HG02571 (cell line): ENCODE measurements around the gene SRGAP3.

Experiments used
- ATAC-seq: cut with Tn5 transposase; IDR thresholded peaks from one replicate; pipeline ENCODE4 v1.9.1; 2021; ENCODE audit warnings: mild to moderate bottlenecking, moderate library complexity; ENCODE audit not compliant: unreplicated experiment

SRGAP3 gene

DNA sequence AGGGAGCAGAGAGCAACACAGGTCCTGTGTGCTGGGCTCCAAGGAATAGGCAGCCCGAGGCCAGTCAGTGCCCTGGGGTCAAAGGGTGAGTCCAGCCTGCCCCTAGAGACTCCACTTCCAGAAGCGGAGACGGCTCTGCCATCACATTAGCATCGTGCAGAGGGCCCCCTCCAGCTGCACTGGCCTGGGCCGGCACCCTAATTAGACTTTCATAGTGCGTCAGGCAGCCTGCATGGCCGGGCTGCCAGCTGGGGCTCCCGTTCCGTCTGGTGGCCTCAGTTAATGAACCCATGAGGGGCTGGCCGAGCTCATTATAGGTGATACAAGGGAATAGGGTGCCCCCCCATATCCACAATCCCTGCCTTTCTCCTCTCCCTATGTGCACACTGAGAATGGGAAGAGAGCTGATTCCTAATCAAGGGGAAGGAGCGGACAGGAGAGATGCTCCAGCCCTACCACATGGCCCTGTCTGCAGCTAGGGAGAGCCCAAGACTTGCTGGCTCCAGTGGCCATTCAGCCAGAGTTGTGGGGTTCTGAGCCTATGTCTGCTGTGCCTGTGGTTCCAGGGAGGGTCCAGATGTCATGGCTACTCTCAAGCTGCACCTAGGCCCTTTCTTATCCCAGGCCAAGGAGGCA, 128.0 kb downstream of the SRGAP3 start:
- no peak for ATAC-seq

- ATAC-seq = no peak
Measured at GRCh38 chr3:9119331-9119730, 130.1 kb downstream of the SRGAP3 start.

- ATAC-seq = no peak
Measured at GRCh38 chr3:9118222-9118621, 131.2 kb downstream of the SRGAP3 start.

GRCh38 chr3:9117220-9117619, 132.2 kb downstream of the SRGAP3 start:
- ATAC-seq = no peak

DNA sequence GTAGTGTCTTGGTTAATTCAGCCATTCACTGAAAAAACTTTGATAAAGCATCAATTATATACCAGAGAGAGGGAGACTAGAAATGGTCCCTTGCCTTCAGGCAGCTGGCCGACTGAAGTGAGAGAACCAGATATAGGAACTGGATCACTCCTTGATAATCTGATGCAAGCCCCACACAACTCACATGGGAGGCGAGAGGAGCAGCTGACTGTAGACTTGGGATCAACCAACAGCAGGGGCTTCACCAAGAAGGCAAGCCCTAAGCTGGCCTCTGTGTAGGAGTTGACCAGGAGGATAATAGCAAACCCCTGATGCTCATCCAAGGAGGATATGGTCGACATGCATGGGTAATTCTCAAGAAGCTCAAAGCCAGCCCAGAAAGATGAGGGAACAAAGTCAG, 133.1 kb downstream of the SRGAP3 start:
- ATAC-seq = no peak

- no peak for ATAC-seq
Measured at GRCh38 chr3:9115336-9115735, 134.1 kb downstream of the SRGAP3 start.

DNA sequence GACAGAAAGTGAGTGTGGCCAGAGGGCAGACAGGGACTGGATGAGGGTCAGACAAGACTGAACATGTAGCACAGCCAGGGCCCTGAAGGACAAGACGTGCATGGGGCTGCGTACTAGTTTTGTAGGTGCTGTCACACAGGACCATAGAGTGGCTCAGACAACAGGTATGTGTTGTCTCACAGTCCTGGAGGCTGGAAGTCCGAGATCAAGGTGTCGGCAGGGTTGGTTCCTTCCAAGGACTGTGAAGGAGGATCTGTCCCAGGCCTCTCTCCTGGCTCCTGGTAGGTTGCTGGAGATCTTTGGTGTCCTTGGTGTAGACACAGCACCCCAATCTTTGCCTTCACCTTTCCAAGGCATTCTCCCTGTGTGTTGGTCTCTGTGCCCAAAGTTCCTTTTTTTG, 136.4 kb downstream of the SRGAP3 start:
- no peak for ATAC-seq

DNA sequence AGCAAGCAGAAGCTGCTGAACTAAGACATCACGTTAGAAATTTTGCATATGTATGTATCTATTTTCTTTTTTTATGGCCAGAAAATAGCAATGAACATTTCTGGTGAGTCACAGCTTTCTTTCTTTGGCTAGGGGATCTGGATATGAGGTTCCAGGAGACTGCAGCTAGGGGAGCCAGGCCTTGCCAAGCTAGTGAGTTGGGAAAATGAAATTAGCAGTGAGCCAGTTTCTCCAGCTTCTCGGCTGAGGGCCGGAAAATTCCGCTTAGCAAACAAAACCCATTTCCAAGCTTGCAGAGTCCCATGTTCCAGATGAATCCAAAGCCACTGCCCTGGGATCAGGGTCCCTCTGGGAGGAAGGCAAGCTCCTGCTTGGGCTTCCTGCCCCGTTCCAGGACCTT, 137.6 kb downstream of the SRGAP3 start:
- ATAC-seq = no peak

- no peak for ATAC-seq
Measured at GRCh38 chr3:9111417-9111816, 138.0 kb downstream of the SRGAP3 start.

DNA sequence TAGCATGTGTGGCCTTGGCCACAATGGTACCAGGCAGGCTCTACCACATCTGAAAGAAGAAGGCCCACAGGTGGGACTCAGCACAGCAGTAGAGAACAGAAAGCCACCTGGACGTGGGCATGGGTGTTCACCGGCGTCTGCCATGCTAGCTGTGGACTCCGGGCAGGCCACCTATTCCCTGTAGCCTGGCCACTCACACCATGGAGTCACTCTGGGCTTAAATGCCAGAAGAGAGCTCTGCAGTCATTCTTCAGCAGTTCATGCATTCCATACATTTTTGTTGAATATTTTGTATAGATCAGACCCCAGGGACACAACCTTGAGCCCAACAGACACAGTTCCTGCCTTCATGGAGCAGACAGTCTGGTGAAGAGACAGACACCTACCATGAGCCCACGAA, 138.6 kb downstream of the SRGAP3 start:
- no peak for ATAC-seq

DNA sequence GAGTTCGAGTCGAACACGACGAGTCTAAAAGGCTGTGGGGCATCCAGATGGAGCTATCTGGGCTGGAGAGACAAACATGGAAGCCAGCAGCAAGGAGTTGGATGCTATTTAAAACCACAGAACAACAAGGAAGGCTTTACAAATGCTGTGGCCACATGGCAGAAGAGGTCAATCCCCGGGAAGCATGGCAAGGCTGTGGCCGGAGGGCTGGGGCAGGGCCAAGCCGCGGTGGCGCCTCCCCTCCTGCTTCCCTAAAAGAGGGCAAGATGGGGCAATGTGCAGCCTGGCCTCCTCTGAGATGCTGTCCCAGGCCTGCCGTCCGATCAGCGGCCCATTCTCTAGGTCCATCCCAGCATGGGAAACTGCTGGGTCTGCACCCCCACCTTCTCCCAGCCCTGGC, 139.1 kb downstream of the SRGAP3 start:
- no peak for ATAC-seq

DNA sequence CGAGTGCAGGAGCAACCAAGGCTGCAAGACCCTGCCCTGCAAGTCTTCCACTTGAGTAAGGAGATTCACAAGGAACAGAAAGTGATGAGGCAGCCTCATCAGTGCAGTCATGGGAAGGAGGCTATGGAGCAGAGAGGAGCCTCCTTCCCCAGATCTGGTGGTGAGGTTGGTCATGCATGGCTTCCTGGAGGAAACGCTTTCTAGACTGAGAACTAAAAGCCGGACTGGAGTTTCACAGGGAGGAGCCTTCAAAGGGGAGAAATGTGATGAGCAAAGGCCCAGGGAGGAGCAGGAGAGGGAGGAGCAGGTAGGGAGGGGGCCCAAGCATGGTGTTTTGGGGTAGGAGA, 139.9 kb downstream of the SRGAP3 start:
- no peak for ATAC-seq

DNA sequence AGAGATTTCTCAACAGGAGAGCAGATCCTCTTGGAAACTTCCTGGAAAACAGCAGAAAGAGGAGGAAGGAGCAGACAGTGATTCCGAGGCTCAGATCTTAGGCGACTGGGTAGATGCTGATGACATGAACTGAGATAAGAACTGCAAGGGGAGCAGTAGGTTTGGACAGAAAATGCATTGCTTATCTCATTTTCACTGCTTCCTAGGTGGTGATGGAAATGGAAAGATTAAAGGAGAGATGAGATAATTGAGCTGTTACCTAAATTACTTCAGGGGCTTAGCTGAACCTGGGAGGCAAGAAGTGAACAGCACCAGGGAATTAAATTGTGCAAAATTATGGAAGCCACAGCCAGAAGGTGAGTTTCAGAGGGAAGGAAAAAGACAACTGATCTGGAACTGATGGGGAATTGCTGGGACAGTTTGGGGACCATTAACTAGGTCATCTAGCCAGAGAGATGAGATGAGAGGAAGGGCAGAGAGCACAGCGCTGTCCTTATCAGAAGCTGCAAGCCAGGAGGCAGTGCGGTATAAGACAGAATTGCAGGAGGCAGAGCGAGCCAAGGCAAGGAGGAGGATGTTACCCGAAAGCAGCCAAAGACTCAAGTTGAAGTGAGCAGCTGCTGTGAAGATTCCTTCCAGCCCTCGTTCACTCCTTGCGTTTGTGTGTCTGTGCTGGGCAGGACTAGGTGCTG, 140.4 kb downstream of the SRGAP3 start:
- ATAC-seq = no peak

- ATAC-seq = no peak
Measured at GRCh38 chr3:9107738-9108137, 141.7 kb downstream of the SRGAP3 start.

- ATAC-seq = no peak
Measured at GRCh38 chr3:9105421-9105820, 144.0 kb downstream of the SRGAP3 start.

- no peak for ATAC-seq
Measured at GRCh38 chr3:9104121-9104520, 145.3 kb downstream of the SRGAP3 start.

- no peak for ATAC-seq
Measured at GRCh38 chr3:9102240-9102981, 147.0 kb downstream of the SRGAP3 start.

DNA sequence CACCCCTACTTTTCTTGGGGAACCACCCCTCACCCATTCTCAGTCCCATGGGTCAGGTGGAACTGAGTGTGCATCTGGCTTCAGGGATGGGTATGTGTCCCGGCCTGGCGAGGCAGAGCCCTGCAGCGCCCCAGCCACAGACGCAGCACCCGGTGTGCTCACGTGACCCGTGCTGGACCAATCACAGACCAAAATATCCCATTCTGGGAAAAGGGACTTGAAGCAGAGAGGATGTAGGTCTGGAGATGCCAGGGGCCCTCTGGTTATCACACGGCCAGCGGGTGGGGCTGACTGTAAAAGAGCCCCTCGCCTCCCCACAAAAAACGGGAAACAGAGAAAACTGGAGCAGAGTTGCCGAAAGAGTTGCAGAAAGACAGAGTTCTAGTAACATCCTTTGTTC, 148.2 kb downstream of the SRGAP3 start:
- ATAC-seq = no peak

GRCh38 chr3:9100513-9100894, 148.9 kb downstream of the SRGAP3 start:
- ATAC-seq = no peak

DNA sequence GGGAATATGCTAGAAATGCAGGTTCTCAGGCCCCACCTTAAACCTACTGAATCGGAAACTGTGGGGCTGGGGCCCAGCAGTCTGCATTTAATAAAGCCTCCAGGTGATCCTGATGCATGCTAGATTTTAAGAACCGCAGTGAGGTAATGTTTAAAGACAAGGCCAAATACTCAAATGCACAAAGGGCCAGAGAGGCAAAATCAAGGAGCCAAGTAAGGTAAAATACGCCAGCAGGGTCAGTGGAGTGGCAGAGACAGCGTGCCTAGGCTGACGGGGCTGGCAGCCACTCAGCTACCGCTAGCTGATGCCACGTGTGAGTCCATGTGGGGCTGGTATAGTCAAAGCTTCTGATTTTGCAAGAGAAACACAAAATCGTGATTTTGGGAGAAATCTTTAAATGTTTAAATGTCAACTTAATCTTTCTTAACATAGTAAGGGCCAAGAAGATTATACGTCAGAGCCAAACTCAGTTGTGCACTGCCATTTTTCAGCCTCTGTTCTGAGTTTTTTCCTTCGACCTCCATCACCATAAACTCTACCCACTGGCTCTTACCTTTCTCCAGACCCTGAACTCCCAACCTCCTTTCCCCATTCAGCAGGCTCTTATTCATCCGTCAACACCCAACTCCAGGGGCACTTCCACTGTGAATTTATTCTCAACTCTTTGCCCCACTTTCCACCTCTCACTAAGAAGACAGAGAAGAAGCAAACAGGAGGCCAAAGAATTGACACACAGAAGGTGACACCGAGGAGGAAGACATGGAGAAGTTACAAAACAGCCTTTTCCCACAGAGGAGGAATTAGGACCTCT, 149.5 kb downstream of the SRGAP3 start:
- ATAC-seq = no peak
